ENCODE data around the gene PPFIBP1.

GRCh38 chr12:27486961-27487360 is 37.0 kb upstream of the PPFIBP1 start:
- no peak for TF ChIP-seq CTCF (IDR thresholded peaks at IDR 0.05)
- TF ChIP-seq ZFX (IDR thresholded peaks at IDR 0.05; ENCODE audit: borderline replicate concordance): no peak

All from 22Rv1 (cell line).